Ovary (tissue), 9 donors: ENCODE measurements around the gene GRAMD1B. TPM values are rescaled to one million over a fixed set of nuclear protein-coding genes. Genes with fewer than 3 reads are reported as not detected.
"Not testable (repeated sequence)": the region's sequence is repeated elsewhere in the genome, so short reads cannot be mapped to it uniquely, and the experiment has no call there.

Experiments used
- DNase-seq, 5 donors: peaks; one replicate each; pipeline ENCODE4 v3.0.0-alpha.2; 2019 to 2020
- H3K27ac ChIP-seq, 2 donors: fragments of 200-600 bp; one replicate each; pipeline versions ENCODE4 v1.5.1 to v1.8.0; 2019 to 2022
- H3K27me3 ChIP-seq: fragments of 200-600 bp; one replicate; pipeline ENCODE4 v1.8.0; 2022
- H3K36me3 ChIP-seq: fragments of 200-600 bp; sonication (generic); one replicate; pipeline ENCODE4 v1.5.1; 2019
- H3K4me1 ChIP-seq: one replicate; pipeline ENCODE4 v1.8.1; 2013; ENCODE audit warnings: mild to moderate bottlenecking, moderate library complexity; ENCODE audit not compliant: insufficient read depth
- H3K4me3 ChIP-seq: fragments of 200-600 bp; sonication (generic); one replicate; pipeline ENCODE4 v1.5.1; 2017
- H3K9me3 ChIP-seq, 2 donors: fragments of 200-600 bp in 1 of 2; sonication (generic) in 1 of 2; one replicate each; pipeline versions ENCODE4 v1.5.1 to v1.8.1; 2013 to 2019; ENCODE audit warnings: mild to moderate bottlenecking in 1 of 2, moderate library complexity in 1 of 2
- CTCF ChIP-seq, 3 donors: fragments of 450-650 bp in 2 of 3; fragments of 200-600 bp in 1 of 3; IDR thresholded peaks; one replicate each; pipeline versions ENCODE4 v1.5.1 to v1.8.0; 2016 to 2022; ENCODE audit warnings: antibody characterized with exemption in 3 of 3, mild to moderate bottlenecking in 1 of 3
- EP300 ChIP-seq: sonication (generic); formaldehyde crosslinking; IDR thresholded peaks from one replicate; pipeline ENCODE4 v1.6.1; 2017; ENCODE audit warnings: antibody characterized with exemption
- POLR2A ChIP-seq: fragments of 450-650 bp; IDR thresholded peaks from one replicate; pipeline ENCODE4 v1.6.1; 2017; ENCODE audit warnings: antibody characterized with exemption, mild to moderate bottlenecking, moderate library complexity
- WGBS, 3 donors: extraction: QIAGEN DNeasy Blood & Tissue Kit in 1 of 3; methylation state at CpG; one replicate each; pipeline versions ENCODE4 v1.1.5 to v1.1.7; 2013 to 2017; 5-methylcytosine and 5-hydroxymethylcytosine counted together
- intact Hi-C, 4 donors: fragments of 100-400 bp; cut with DNase I; formaldehyde crosslinking; loops; one replicate each; pipeline versions ENCODE4 v1.11.0 to v1.15.1; 2022 to 2023
- polyA plus RNA-seq, 2 donors: library from polyadenylated mRNA; stranded (reverse); fragments of 200-250 nt in 1 of 2; fragments of 350-450 nt in 1 of 2; fragmentation: Illumina TruSeq in 1 of 2; extraction: RNeasy Lipid Tissue Mini Kit (QIAGEN cat#74804) in 1 of 2; gene quantifications; one replicate each; pipeline ENCODE4 v1.2.3, GENCODE V29; 2013 to 2014
- total RNA-seq, 7 donors: library from RNA; depleted of rRNA in 2 of 7; stranded (reverse); fragments of >200 nt in 2 of 7; fragmentation: NEBNext Ultra II Directional in 3 of 7; extraction: Animal tissue kit (Norgen Biotek cat#: 25700) in 3 of 7; gene quantifications; one replicate each; pipeline versions ENCODE4 v1.1.0 to v1.2.4, GENCODE V29; 2016 to 2023
- donor health status: DM: no; HTN: no; CAD: no; lungs with moderate emphysema.
- donor health status: DM: no; HTN: no; CAD: no.
- donor health status: Bipolar disorder and iron deficiency.
- donor health status: DM: yes; HTN: yes; CAD: no.
- donor health status: DM: no; HTN: no; CAD: no.
- donor health status: DM: yes; HTN: yes; CAD: no.

The GRAMD1B gene
- total and polyA plus RNA-seq, 9 donors, result 10.8 to 185 (median 25.4) TPM

- Histone ChIP-seq H3K4me1 (peaks cover 7% of the 10 kb centered on the region), H3K4me3 (no peak overlapping the region), H3K36me3 (no peaks in the 10 kb centered on the region), H3K9me3 (no peaks in the 10 kb centered on the region), H3K27ac (no peak overlapping the region), H3K27me3 (no peaks in the 10 kb centered on the region)
- intact Hi-C loops, result no loop called here
- DNase-seq, result no peak
- 78 to 82% (median 79%) methylated on average over 7 of the region's 7 CpGs for WGBS, 3 donors
- no peak for TF ChIP-seq CTCF (IDR thresholded peaks at IDR 0.05)
- TF ChIP-seq EP300, result no peak
- TF ChIP-seq POLR2A, result no peak
Observed at GRCh38 chr11:123568367-123568870, 138.3 kb downstream of the GRAMD1B start.

- peaks cover 7% of the 10 kb centered on the region for H3K4me1 ChIP-seq
- H3K27me3 ChIP-seq, result no peaks in the 10 kb centered on the region
- H3K4me3 ChIP-seq, result no peak overlapping the region
- no peaks in the 10 kb centered on the region for H3K9me3 ChIP-seq
- no peaks in the 10 kb centered on the region for H3K36me3 ChIP-seq
- 96% methylated on average over 5 of the region's 5 CpGs for WGBS, 3 donors
- TF ChIP-seq POLR2A (no peak), EP300 (no peak), CTCF (IDR thresholded peaks at IDR 0.05) (no peak)
- intact Hi-C loops, result no loop called here
- no peak for DNase-seq
- no peak overlapping the region for H3K27ac ChIP-seq
Observed at GRCh38 chr11:123569393-123569792, 139.3 kb downstream of the GRAMD1B start.

GRCh38 chr11:123570939-123571580, 141.0 kb downstream of the GRAMD1B start:
- intact Hi-C loops, result no loop called here
- Histone ChIP-seq H3K4me1 (peaks cover 5% of the 10 kb centered on the region), H3K9me3 (no peaks in the 10 kb centered on the region), H3K27ac (no peak overlapping the region), H3K27me3 (no peaks in the 10 kb centered on the region), H3K4me3 (no peak overlapping the region), H3K36me3 (no peaks in the 10 kb centered on the region)
- TF ChIP-seq POLR2A (no peak), EP300 (no peak), CTCF (IDR thresholded peaks at IDR 0.05) (no peak)
- no peak for DNase-seq
- 72 to 79% (median 73%) methylated on average over 9 of the region's 9 CpGs for WGBS, 3 donors

GRCh38 chr11:123572791-123573190, 142.7 kb downstream of the GRAMD1B start:
- H3K4me1 ChIP-seq, H3K4me3 ChIP-seq, H3K9me3 ChIP-seq, H3K27ac ChIP-seq, H3K27me3 ChIP-seq, DNase-seq, intact Hi-C loops, H3K36me3 ChIP-seq: not testable (repeated sequence)
- 91 to 98% (median 93%) methylated on average over 20 to 21 of the region's 21 CpGs for WGBS, 3 donors

GRCh38 chr11:123573286-123573685, 143.2 kb downstream of the GRAMD1B start:
- no peaks in the 10 kb centered on the region for H3K4me1 ChIP-seq
- intact Hi-C loops, result no loop called here
- H3K9me3 ChIP-seq, result no peaks in the 10 kb centered on the region
- no peak for TF ChIP-seq EP300
- TF ChIP-seq CTCF (IDR thresholded peaks at IDR 0.05), result no peak
- TF ChIP-seq POLR2A, result no peak
- WGBS, 3 donors, result 47 to 97% (median 48%) methylated on average over 2 of the region's 2 CpGs
- H3K27ac ChIP-seq, result no peak overlapping the region
- DNase-seq, result no peak
- H3K27me3 ChIP-seq, result no peaks in the 10 kb centered on the region
- no peaks in the 10 kb centered on the region for H3K36me3 ChIP-seq
- no peak overlapping the region for H3K4me3 ChIP-seq
